ENCODE measurements around the gene JMJD1C. TPM values are rescaled to one million over a fixed set of nuclear protein-coding genes. Genes with fewer than 3 reads are reported as not detected.

The JMJD1C gene
- total RNA-seq, 1 experiment from 2014 or later = 180 TPM

- no peak for TF ChIP-seq NFATC4 (CRISPR knock-in tag; IDR thresholded peaks at IDR 0.05)
These were observed 36.5 kb downstream of the JMJD1C start (continued) for GRCh38 chr10:63429281-63429680.

- ATAC-seq (no peak), DNase-seq (ENCODE audit: low spot score) (no peak)
- peaks cover 48% of the 10 kb centered on the region for H3K4me1 Mint-ChIP-seq
- H3K4me3 Mint-ChIP-seq = no peak overlapping the region
- no peaks in the 10 kb centered on the region for H3K9me3 Mint-ChIP-seq
- ChIA-PET POLR2A (interaction anchor here (0.6 kb wide), 1 partner anchor 462 kb away, joined by 3 read pairs; no protein-coding TSS in a partner anchor), CTCF (no interaction called here)
- no peaks in the 10 kb centered on the region for H3K27me3 Mint-ChIP-seq (ENCODE audit: low read depth)
- no peak overlapping the region for H3K27ac Mint-ChIP-seq
- peaks cover under 1% of the 10 kb centered on the region; the same call in 1 of the 2 replicates for H3K36me3 Mint-ChIP-seq
- TF ChIP-seq HMGA2 (CRISPR knock-in tag; IDR thresholded peaks at IDR 0.05) (no peak), TP53 (CRISPR knock-in tag; IDR thresholded peaks at IDR 0.05) (no peak), ZNF121 (CRISPR knock-in tag; IDR thresholded peaks at IDR 0.05) (no peak), FOXK1 (CRISPR knock-in tag; IDR thresholded peaks at IDR 0.05) (no peak), GTF2I (CRISPR knock-in tag; conservative IDR thresholded peaks at IDR 0.05) (no peak), ZNF671 (CRISPR knock-in tag; IDR thresholded peaks at IDR 0.05) (no peak), E2F5 (CRISPR knock-in tag; IDR thresholded peaks at IDR 0.05) (no peak), NR1H2 (CRISPR knock-in tag; IDR thresholded peaks at IDR 0.05) (no peak), MAX (CRISPR knock-in tag; IDR thresholded peaks at IDR 0.05) (no peak), ATF3 (CRISPR knock-in tag; conservative IDR thresholded peaks at IDR 0.05) (no peak), E2F1 (CRISPR knock-in tag; IDR thresholded peaks at IDR 0.05) (no peak), ZBTB43 (CRISPR knock-in tag; IDR thresholded peaks at IDR 0.05) (no peak), ATF6 (CRISPR knock-in tag; IDR thresholded peaks at IDR 0.05) (no peak)
- TF ChIP-seq, protein P1, sequence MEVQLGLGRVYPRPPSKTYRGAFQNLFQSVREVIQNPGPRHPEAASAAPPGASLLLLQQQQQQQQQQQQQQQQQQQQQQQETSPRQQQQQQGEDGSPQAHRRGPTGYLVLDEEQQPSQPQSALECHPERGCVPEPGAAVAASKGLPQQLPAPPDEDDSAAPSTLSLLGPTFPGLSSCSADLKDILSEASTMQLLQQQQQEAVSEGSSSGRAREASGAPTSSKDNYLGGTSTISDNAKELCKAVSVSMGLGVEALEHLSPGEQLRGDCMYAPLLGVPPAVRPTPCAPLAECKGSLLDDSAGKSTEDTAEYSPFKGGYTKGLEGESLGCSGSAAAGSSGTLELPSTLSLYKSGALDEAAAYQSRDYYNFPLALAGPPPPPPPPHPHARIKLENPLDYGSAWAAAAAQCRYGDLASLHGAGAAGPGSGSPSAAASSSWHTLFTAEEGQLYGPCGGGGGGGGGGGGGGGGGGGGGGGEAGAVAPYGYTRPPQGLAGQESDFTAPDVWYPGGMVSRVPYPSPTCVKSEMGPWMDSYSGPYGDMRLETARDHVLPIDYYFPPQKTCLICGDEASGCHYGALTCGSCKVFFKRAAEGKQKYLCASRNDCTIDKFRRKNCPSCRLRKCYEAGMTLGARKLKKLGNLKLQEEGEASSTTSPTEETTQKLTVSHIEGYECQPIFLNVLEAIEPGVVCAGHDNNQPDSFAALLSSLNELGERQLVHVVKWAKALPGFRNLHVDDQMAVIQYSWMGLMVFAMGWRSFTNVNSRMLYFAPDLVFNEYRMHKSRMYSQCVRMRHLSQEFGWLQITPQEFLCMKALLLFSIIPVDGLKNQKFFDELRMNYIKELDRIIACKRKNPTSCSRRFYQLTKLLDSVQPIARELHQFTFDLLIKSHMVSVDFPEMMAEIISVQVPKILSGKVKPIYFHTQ (CRISPR knock-in tag; IDR thresholded peaks at IDR 0.05) = no peak
- TF ChIP-seq, protein P2, sequence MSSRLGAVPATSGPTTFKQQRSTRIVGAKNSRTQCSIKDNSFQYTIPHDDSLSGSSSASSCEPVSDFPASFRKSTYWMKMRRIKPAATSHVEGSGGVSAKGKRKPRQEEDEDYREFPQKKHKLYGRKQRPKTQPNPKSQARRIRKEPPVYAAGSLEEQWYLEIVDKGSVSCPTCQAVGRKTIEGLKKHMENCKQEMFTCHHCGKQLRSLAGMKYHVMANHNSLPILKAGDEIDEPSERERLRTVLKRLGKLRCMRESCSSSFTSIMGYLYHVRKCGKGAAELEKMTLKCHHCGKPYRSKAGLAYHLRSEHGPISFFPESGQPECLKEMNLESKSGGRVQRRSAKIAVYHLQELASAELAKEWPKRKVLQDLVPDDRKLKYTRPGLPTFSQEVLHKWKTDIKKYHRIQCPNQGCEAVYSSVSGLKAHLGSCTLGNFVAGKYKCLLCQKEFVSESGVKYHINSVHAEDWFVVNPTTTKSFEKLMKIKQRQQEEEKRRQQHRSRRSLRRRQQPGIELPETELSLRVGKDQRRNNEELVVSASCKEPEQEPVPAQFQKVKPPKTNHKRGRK (CRISPR knock-in tag; IDR thresholded peaks at IDR 0.05; ENCODE audit: borderline replicate concordance) = no peak
- TF ChIP-seq, protein P3, sequence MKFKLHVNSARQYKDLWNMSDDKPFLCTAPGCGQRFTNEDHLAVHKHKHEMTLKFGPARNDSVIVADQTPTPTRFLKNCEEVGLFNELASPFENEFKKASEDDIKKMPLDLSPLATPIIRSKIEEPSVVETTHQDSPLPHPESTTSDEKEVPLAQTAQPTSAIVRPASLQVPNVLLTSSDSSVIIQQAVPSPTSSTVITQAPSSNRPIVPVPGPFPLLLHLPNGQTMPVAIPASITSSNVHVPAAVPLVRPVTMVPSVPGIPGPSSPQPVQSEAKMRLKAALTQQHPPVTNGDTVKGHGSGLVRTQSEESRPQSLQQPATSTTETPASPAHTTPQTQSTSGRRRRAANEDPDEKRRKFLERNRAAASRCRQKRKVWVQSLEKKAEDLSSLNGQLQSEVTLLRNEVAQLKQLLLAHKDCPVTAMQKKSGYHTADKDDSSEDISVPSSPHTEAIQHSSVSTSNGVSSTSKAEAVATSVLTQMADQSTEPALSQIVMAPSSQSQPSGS (CRISPR knock-in tag; IDR thresholded peaks at IDR 0.05; ENCODE audit: borderline replicate concordance, low read depth) = no peak
- TF ChIP-seq, protein P4, sequence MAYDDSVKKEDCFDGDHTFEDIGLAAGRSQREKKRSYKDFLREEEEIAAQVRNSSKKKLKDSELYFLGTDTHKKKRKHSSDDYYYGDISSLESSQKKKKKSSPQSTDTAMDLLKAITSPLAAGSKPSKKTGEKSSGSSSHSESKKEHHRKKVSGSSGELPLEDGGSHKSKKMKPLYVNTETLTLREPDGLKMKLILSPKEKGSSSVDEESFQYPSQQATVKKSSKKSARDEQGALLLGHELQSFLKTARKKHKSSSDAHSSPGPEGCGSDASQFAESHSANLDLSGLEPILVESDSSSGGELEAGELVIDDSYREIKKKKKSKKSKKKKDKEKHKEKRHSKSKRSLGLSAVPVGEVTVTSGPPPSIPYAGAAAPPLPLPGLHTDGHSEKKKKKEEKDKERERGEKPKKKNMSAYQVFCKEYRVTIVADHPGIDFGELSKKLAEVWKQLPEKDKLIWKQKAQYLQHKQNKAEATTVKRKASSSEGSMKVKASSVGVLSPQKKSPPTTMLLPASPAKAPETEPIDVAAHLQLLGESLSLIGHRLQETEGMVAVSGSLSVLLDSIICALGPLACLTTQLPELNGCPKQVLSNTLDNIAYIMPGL (CRISPR knock-in tag; IDR thresholded peaks at IDR 0.05) = no peak
These were observed 38.8 kb downstream of the JMJD1C start for GRCh38 chr10:63427013-63427412.
